Endothelial cell of umbilical vein (primary cell): ENCODE data around the gene GCLC. TPM values are rescaled to one million over a fixed set of nuclear protein-coding genes. Genes with fewer than 3 reads are reported as not detected.
A peak's percentile ranks its signal among the peaks of the same experiment; 100 is the strongest.

Experiments
- BruUV-seq: library from RNA; stranded (reverse); fragments of 400-500 nt; replicated peaks from 2 replicates; lab custom pipeline; 2021; lab: Mats Ljungman, UMichigan
- CTCF ChIA-PET: fragments of 300-600, 350-600 bp; sonication (Branson Sonifier 250); formaldehyde crosslinking; loops from one replicate; lab custom pipeline; 2021; ENCODE audit warnings: antibody characterized with exemption, inconsistent platforms; lab: Charles Lee
- POLR2A ChIA-PET: fragments of 300-600, 350-600 bp; sonication (Branson Sonifier 250); formaldehyde crosslinking; loops from one replicate; lab custom pipeline; 2021; ENCODE audit warnings: antibody characterized with exemption, inconsistent platforms; lab: Charles Lee
- DNase-seq: peaks from one replicate; pipeline ENCODE4 v3.0.0-alpha.2; 2011; ENCODE audit warnings: low read depth, low spot score
- FAIRE-seq: peaks from 2 replicates; lab custom pipeline; 2011; peaks lifted over from hg19 to GRCh38; lab: Jason Lieb, UNC
- H2AFZ ChIP-seq: 2 replicates; pipeline ENCODE4 v1.6.0; 2012; ENCODE audit warnings: low read depth, low read length, control low read depth, inconsistent platforms
- H3K27ac ChIP-seq: 2 replicates; pipeline ENCODE4 v1.5.1; 2011; ENCODE audit warnings: low read depth, mild to moderate bottlenecking, control low read depth, low read length, moderate library complexity; ENCODE audit not compliant: insufficient read depth
- H3K27me3 ChIP-seq, 2 experiments: 2 replicates each; pipeline versions ENCODE4 v1.6.0 to v1.6.1; 2011; ENCODE audit warnings: low read length in 2 of 2, mixed read lengths in 1 of 2; ENCODE audit not compliant: control insufficient read depth in 2 of 2, insufficient read depth in 2 of 2
- H3K36me3 ChIP-seq, 2 experiments: 2 replicates in 1 of 2; 3 replicates in 1 of 2; pipeline ENCODE4 v1.5.1; 2011; ENCODE audit warnings: low read length in 2 of 2, mild to moderate bottlenecking in 1 of 2, moderate library complexity in 1 of 2; ENCODE audit not compliant: control insufficient read depth in 2 of 2, insufficient read depth in 2 of 2; ENCODE audit errors: extremely low read depth in 1 of 2
- H3K4me1 ChIP-seq: 3 replicates; pipeline ENCODE4 v1.5.1; 2011; ENCODE audit warnings: mild to moderate bottlenecking, low read length; ENCODE audit not compliant: control insufficient read depth, insufficient read depth; ENCODE audit errors: extremely low read depth
- H3K4me2 ChIP-seq: 2 replicates; pipeline ENCODE4 v1.6.1; 2011; ENCODE audit warnings: low read length, control low read depth, mixed read lengths; ENCODE audit not compliant: insufficient read depth
- H3K4me3 ChIP-seq, 3 experiments: fragments of 200-600 bp in 1 of 3; sonication (generic), shearing (Covaris generic) in 1 of 3; replicated peaks in 1 of 3; 2 replicates each; pipeline ENCODE4 v1.5.1; 2011 to 2016; ENCODE audit warnings: control low read depth in 3 of 3, low read length in 3 of 3, mild to moderate bottlenecking in 2 of 3, inconsistent platforms in 1 of 3, low read depth in 1 of 3, moderate library complexity in 1 of 3; ENCODE audit not compliant: insufficient read depth in 1 of 3
- H3K79me2 ChIP-seq: 2 replicates; pipeline ENCODE4 v1.6.0; 2012; ENCODE audit warnings: low read length, inconsistent platforms; ENCODE audit not compliant: control insufficient read depth, insufficient read depth
- H3K9ac ChIP-seq: replicated peaks from 2 replicates; pipeline ENCODE3; 2011; ENCODE audit warnings: low read length, control low read depth; ENCODE audit not compliant: insufficient read depth; ENCODE audit errors: extremely low read depth
- H3K9me1 ChIP-seq: replicated peaks from 3 replicates; pipeline ENCODE4 v1.6.0; 2011; ENCODE audit warnings: mild to moderate bottlenecking, low read length; ENCODE audit not compliant: control insufficient read depth, insufficient read depth; ENCODE audit errors: extremely low read depth
- H3K9me3 ChIP-seq: replicated peaks from 2 replicates; pipeline ENCODE4 v1.5.1; 2012; ENCODE audit warnings: low read length, inconsistent platforms; ENCODE audit not compliant: control insufficient read depth, insufficient read depth
- H4K20me1 ChIP-seq: replicated peaks from 2 replicates; pipeline ENCODE3; 2011; ENCODE audit warnings: mild to moderate bottlenecking, low read length; ENCODE audit not compliant: control insufficient read depth, insufficient read depth; ENCODE audit errors: extremely low read depth
- EZH2 ChIP-seq: IDR thresholded peaks from 2 replicates; pipeline ENCODE4 v1.6.1; 2012; ENCODE audit warnings: borderline replicate concordance, low read depth, mild to moderate bottlenecking, moderate library complexity, low read length, inconsistent platforms; ENCODE audit not compliant: severe bottlenecking
- FOS ChIP-seq: IDR thresholded peaks from 2 replicates; pipeline ENCODE4 v1.6.1; 2011; ENCODE audit warnings: mild to moderate bottlenecking, low read length, moderate library complexity, borderline replicate concordance; ENCODE audit not compliant: insufficient read depth
- GATA2 ChIP-seq: IDR thresholded peaks from 2 replicates; pipeline ENCODE4 v1.7.0; 2011; ENCODE audit warnings: low read depth, mild to moderate bottlenecking, moderate library complexity, mixed read lengths, low read length; ENCODE audit not compliant: insufficient read length, insufficient read depth
- JUN ChIP-seq: IDR thresholded peaks from 2 replicates; pipeline ENCODE4 v1.6.1; 2011; ENCODE audit warnings: borderline replicate concordance, low read depth; ENCODE audit not compliant: insufficient read length, insufficient read depth
- MAX ChIP-seq: IDR thresholded peaks from 2 replicates; pipeline ENCODE4 v1.6.1; 2011; ENCODE audit not compliant: insufficient read depth, insufficient read length
- MYC ChIP-seq: IDR thresholded peaks from one replicate; pipeline ENCODE4 v1.6.1; 2011; ENCODE audit warnings: mild to moderate bottlenecking, low read depth, low read length
- POLR2A ChIP-seq: IDR thresholded peaks from 2 replicates; pipeline ENCODE4 v1.6.1; 2012; ENCODE audit warnings: low read depth, mild to moderate bottlenecking, control low read depth, low read length
- dilution Hi-C: fragments of 300-500 bp; cut with MboI; formaldehyde crosslinking; loops from one replicate; pipeline ENCODE4 v1.15.0; 2019; ENCODE audit warnings: low sequenced_read_pairs; ENCODE audit not compliant: extremely low pct_ligation_motif_present
- intact Hi-C: fragments of 100-400 bp; cut with micrococcal nuclease; formaldehyde crosslinking; loops from one replicate; pipeline ENCODE4 v1.10.0; 2022
- polyA plus RNA-seq, 4 experiments: library from polyadenylated mRNA; depleted of rRNA in 3 of 4; stranded (reverse) in 3 of 4; unstranded in 1 of 4; fragments of >200 nt; gene quantifications; 2 replicates each; pipeline versions ENCODE4 v1.2.1 to v1.2.3, GENCODE V29; 2011 to 2012; ENCODE audit warnings: missing spikeins in 1 of 4
- total RNA-seq: library from RNA; stranded (reverse); gene quantifications from 2 replicates; pipeline ENCODE4 v1.2.3, GENCODE V29; 2021
- TF ChIP-seq, protein P1 (sequence below), 2 donors: IDR thresholded peaks; 1 replicate in 1 of 2; 2 replicates in 1 of 2; pipeline ENCODE4 v1.5.1; 2011; ENCODE audit warnings: low read length in 2 of 2, mild to moderate bottlenecking in 2 of 2, moderate library complexity in 2 of 2, control low read depth in 1 of 2, inconsistent platforms in 1 of 2, low read depth in 1 of 2; ENCODE audit not compliant: insufficient read depth in 1 of 2; ENCODE audit errors: extremely low read depth in 1 of 2

Gene GCLC
- total and polyA plus RNA-seq, 2 donors (not counting 3 experiments of a cell fraction or from before 2014, with no cell fraction given) = 7.3 to 22.8 TPM

- DNase-seq (no peak), FAIRE-seq (no peak)
- Histone ChIP-seq H3K4me1 (peaks cover 24% of the 10 kb centered on the region), H3K27ac (peak overlapping the region; percentile 53), H3K4me3 (peak overlapping the region; percentile 44 to 73 (median 63)), H3K27me3 (no peaks in the 10 kb centered on the region), H3K9me3 (no peaks in the 10 kb centered on the region), H3K79me2 (peaks cover 16% of the 10 kb centered on the region), H3K9me1 (no peaks in the 10 kb centered on the region), H3K4me2 (peak overlapping the region; percentile 92), H3K36me3 (no peaks in the 10 kb centered on the region), H3K9ac (peak overlapping the region; percentile 65), H4K20me1 (no peaks in the 10 kb centered on the region), H2AFZ (peak overlapping the region; percentile 31)
- intact Hi-C loops = loop anchor here (1.0 to 10.0 kb wide), 6 partner anchors 107 to 571 kb away; partner anchors contain the start of genes LRRC1 and MLIP
- dilution Hi-C loops = no loop called here
- BruUV-seq = no TSS peak
- ChIA-PET CTCF (interaction anchor here (1.1 to 2.3 kb wide), 8 partner anchors 13 to 184 kb away, joined by 3 to 15 read pairs (median 6); no protein-coding TSS in a partner anchor), POLR2A (interaction anchor here (0.5 to 0.8 kb wide), 2 partner anchors 14 to 398 kb away, joined by 3 to 4 read pairs; no protein-coding TSS in a partner anchor)
- no peak for TF ChIP-seq JUN
- no peak for TF ChIP-seq FOS
- no peak for TF ChIP-seq EZH2
- TF ChIP-seq, protein P1, sequence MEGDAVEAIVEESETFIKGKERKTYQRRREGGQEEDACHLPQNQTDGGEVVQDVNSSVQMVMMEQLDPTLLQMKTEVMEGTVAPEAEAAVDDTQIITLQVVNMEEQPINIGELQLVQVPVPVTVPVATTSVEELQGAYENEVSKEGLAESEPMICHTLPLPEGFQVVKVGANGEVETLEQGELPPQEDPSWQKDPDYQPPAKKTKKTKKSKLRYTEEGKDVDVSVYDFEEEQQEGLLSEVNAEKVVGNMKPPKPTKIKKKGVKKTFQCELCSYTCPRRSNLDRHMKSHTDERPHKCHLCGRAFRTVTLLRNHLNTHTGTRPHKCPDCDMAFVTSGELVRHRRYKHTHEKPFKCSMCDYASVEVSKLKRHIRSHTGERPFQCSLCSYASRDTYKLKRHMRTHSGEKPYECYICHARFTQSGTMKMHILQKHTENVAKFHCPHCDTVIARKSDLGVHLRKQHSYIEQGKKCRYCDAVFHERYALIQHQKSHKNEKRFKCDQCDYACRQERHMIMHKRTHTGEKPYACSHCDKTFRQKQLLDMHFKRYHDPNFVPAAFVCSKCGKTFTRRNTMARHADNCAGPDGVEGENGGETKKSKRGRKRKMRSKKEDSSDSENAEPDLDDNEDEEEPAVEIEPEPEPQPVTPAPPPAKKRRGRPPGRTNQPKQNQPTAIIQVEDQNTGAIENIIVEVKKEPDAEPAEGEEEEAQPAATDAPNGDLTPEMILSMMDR (IDR thresholded peaks at IDR 0.05; ENCODE audit: extremely low read depth in 1 of 2, insufficient read depth in 1 of 2, low read depth in 1 of 2, low read length in 2 of 2) = no peak
- TF ChIP-seq MAX = no peak
- no peak for TF ChIP-seq GATA2
- TF ChIP-seq MYC = no peak
- TF ChIP-seq POLR2A = no peak
Observed at GRCh38 chr6:53544217-53544469, 758 bp downstream of the GCLC start.
